GM11168 (cell line): ENCODE data around the gene TEC.

Experiments used
- in situ Hi-C: fragments of 300-500 bp; cut with MboI; formaldehyde crosslinking; loops from one replicate; pipeline ENCODE4 v1.12.0; 2022; ENCODE audit warnings: low sequenced_read_pairs; ENCODE audit not compliant: unreplicated experiment

Gene TEC

DNA sequence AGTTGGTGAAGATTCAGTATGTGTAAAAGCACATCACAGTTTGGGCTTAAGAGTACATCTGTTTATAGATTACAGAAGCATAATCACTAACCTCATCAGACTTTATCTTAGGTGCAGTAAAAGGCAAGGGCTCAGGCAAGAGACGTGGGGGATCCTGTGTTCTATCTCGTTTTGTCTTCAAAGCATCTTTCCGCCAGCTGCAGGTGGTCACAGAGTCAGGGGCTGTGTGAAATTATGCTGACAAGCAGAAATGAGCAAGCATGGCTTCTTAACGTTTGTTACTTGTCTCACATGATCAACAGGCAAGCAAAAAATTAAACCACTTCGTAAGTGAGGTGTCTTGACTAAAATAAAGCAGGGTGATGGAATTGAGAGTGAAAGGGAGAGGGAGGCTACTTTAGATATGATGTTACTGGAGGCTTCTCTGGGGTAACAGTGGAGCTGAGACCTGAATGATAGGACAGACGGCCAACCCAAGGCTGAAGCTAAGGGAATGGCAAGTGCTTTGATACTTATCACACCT, 1.4 kb upstream of the TEC start:
- in situ Hi-C loops, result loop anchor here (10.0 kb wide), 1 partner anchor 156 kb away; no protein-coding TSS in a partner anchor

DNA sequence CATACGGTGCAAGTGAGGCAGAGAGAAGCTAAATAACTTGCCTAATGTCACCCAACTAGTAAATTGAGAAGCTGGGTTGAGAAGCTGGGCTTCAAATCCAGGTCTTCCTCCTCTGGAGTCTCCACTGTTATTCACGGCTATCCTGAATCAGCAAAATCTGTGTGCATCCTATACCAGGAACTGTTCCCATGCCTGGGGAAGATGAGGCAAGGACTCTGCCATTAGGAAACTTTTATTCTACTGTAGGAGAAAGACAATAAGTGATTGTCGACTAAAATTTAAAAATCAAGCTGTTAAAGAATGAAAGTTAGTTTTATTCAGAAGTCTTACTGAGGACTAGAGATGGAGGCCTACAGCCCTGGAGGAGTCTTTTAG, 872 bp upstream of the TEC start:
- in situ Hi-C loops, result loop anchor here (10.0 kb wide), 1 partner anchor 156 kb away; no protein-coding TSS in a partner anchor

DNA sequence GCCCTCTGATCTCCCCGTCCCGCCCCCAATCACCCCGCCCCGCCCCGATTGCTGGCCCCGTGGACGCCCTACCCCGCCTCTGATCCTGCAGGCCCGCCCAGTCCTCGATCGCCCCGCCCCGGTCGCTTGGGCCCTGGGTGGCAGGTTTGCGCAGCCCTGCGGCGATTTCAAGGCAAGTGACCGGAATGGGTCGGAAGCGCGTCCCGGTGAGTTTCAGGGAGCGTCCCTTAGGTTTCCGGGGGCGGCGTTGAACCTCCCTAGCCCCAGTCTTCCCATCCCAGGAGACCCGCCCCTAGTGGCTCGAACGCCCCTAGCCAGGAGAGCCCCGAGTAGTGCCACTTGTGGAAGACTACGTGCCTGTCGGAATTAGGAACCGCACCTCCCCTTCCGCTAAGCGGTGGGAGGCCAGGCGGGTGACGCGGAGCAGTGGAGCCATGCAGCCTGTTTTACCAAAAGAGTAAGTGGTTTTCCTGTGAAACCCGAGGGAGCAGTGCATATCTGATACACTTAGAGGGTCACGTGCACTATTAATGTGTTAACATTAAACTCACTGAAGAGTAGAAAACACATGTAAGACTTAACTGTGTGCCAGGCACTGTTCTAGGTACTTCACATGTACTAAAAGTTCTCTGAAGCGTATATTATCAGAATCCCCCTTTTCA, 354 bp upstream of the TEC start:
- in situ Hi-C loops, result loop anchor here (10.0 kb wide), 1 partner anchor 155 kb away; no protein-coding TSS in a partner anchor

DNA sequence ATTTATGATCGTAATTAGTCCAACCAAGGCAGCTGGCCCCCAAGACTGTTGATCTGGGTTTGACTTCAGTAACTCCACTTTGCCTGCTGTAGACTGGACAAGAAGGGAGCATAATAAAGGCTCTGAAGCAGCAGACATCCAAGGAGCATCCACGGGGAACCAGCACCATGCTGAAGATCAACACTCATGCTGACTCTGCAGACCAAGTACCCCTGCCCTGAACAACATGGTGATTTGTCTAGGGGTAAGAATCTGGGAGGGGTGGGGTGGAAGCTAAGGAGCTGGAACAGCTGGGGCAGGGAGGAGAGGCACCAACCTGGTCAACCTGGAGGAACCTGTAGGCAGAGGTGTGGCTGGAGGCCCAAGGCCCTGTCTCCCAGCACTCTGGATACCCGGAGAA, 2.1 kb downstream of the TEC start:
- in situ Hi-C loops, result no loop called here

DNA sequence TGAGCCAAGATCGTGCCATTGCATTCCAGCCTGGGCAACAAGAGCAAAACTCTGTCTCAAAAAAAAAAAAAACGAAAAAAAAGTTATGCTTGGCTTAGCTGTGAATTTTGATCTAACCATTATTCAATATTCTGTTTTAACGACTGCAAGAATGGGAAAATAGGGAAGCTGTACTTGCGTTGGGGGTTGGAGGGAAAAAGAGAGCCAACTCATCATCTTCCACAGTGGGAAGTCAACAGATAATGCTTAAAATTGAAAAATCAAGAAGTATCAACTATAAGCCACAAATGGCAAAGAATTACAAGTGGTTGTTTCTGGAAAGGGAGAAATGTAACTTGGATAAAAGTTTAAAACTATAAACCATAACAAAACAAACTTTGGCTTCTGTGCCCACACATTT, 2.9 kb downstream of the TEC start:
- in situ Hi-C loops, result no loop called here

DNA sequence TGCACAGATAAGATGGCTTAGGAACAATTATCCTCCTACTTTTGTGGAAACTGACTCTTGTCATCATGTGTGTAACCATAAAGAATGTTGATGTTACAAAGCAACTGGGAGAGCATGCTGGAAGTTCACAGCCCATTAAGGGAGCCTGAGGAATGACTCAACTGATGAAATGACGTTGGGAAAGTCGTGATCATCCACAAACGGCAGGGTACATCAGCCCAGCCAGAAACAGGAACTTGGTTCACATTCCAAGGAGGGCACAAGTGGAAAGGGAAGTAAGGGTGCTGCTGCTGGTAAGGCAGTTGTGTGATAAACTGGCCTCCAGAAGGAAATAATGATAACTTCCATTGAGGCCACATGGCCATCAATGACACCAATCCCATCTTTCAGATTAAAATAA, 6.7 kb downstream of the TEC start:
- in situ Hi-C loops, result no loop called here

DNA sequence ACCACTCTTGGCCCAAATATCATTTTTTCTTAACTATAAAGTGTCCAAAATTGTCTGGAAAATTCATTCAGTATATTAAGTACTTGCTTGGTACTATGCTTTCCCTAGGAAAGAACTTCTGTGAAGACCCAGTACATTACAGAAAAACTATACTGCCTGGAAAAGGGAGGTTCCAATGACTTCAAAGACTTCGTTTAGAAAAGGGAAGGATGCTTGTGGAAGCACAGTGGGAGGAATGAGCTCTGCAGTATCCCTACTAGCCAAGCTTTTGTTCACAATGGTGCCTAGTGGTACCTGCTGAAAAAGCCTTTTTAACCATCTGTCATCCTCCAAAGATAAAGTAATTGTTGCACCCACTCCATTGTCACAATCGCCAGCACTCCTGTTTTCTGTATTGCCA, 7.2 kb downstream of the TEC start:
- in situ Hi-C loops, result no loop called here

DNA sequence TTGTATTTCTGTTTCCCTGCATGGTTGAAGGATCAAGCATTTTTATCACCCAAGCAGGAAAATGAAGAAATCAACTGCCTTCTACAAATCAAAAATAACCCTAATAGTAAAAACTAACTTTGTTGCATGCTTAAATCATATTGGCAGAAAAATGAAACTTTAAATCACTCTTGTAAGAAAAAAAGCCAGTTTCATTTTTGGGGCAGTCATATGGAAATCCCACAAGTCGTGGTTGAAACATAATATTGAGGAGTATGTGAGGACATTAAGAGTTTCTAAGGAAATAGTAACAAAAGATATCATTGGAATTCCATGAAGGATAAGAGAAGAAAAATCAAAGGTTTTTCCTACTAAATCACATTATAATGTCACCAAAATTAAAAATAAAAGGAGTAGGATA, 8.4 kb downstream of the TEC start:
- in situ Hi-C loops, result no loop called here

DNA sequence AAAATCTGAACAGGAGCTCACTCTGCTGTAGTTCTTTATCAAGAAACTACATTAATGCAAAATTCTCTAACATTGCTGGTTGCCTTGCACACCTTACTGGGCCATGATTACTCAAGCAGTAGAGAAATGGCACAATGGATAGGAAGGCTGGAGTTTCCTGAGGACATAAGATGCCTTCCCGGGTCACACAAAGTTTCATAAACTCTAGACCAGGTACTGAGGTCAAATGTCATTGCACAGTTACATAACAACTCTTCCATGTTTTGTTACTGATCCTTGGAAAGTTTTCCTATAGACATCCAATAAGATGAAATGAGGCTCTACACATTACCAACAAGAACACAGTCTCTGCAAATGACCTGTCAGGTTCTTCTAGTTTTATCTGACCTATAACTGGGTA, 9.9 kb downstream of the TEC start:
- in situ Hi-C loops, result no loop called here

DNA sequence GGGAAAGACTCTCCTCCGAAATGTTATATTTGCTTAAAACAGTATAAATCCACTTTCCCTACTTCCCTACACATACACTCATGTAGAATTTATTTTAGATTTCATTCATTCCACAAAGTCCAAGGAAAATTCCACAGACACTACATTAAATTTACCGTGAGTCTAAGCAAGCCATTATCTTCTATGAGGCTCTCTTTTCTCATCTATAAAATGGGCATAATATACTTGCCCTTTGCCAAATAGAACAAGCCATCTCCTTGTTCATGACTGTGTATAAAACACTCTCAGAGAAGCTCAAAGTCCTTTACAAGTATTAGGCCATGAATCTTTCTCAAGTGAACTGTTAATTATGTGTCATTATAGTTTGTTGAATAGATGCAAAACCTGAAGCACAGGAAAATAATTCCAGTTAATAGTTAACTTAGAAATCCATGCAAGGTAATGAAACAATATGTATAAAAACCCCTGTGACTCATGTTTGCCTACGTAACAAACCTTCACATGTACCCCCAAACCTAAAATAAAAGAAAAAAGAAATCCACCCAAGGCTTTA, 10.7 kb downstream of the TEC start:
- in situ Hi-C loops, result no loop called here

DNA sequence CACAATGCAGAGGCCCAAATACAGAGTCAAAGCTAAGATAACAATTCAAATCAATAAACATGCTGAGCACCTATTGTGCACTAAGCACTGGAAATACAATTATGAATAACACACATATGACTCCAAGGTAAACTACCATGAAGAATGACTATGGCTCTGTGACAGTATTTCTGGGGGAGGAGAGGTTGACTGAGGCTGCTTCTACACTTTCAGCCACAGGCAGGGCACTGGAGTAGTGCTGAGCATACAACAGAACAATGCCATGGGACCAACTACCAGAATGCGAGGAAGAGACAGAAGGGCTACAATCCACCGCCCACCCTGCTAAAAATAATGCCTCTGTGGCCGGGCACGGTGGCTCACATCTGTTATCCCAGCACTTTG, 13.7 kb downstream of the TEC start:
- in situ Hi-C loops, result no loop called here

DNA sequence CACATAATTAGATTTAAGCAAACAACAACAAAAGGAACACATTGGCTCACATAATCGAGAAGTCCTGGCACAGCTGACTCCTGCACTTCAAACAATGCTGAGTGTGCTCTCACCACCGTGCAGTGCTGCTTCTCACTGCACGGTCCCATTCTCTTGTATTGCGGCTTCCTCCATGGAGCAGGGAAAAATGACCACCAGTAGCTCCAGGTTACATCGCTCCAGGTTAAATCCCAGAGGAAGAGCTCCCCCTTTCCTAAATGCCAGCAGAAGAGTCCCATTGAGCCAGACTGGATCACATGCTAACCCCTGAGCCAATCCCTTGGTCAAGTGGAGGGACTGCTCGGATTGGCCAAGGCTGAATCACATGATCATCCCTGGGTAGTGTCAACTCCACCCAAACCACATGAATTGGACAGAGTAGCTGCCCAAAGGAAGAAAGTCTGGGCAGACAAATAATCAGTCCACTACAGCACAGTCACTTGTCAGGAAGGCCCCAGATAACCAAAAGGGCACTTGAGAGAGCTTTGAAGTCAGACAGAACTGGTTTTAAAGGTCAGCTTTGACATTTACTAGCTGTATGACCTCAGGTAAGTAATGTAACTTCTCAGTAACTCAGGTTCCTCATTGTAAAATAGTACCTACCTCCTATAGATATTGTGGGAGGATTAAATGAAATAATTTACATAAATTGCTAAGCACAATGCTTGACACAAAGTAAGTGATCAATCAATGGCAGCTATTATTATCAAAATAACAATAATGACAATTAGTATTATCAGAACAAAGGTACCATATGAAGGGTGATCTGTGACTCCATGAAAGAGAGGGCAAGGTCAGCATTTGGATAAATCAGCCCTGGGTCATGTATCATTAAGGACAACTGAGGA, 14.3 kb downstream of the TEC start:
- in situ Hi-C loops, result no loop called here

DNA sequence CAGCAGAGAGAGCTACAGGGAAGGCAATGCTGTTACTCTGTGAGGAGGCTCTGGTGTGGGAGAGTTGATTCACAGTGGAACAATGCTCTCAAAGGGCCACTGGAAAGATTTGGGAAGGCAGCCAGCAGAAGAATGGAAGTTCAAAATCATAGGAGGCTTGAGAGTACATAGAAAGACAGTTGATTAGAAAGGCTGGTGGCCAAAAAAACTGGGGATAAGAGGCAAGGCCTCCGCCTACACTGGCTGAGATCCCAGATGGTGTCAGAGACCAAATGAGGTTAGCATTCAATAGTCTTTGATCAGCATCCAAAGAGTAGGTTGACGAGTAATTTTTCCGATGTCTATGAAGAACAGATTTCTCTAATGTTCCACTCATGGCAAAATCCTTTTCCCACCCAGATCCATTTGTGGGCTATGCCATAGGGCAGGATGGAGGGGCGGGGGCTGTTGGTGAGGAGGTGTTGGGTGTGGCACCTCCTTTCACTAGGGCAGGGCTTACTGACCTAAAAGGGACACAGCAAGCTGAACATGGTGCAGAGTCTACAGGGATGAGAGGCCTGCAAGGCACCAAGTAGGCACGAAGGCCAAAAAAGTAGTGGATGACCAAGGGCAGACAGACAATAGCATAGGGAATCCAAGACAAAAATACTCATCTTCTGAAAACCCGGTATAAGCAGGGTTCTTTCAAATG, 15.1 kb downstream of the TEC start:
- in situ Hi-C loops, result no loop called here

DNA sequence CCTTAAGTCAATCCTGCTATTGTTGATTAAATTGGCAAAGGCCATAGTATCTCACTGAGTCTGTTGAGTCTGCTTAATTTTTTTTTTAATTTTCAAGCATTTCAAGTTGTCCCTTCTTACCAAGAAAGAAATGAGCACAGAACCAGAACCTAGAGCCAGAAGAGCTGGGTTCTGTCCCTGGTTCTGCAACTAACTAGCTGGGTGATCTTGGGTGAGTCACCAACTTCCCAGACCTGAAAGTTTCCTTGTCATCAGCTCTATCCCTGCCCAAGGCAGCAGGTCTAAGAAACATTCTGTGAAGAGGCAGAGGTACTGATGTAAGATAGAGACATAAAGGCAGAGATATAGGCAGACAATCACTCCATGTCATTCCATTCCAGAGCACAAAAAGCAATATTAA, 17.3 kb downstream of the TEC start:
- in situ Hi-C loops, result no loop called here

DNA sequence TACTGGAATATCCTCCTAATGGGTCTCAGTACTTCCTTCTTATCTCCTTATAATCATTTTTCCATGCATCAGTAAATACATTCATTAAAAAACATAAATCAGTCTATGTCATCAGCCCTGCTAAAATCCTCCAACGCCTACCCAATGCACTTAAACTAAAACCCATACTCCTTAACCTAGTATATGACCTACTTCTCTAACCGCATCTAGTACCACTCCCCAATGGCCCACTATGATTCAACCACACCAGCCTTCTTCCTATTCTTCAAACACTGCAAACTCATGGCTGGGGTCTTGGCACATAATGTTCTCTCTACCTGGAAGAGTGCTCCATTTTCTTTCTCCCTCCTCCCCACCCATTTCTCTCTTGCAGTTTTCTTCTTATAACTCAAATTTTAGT, 18.7 kb downstream of the TEC start:
- in situ Hi-C loops, result no loop called here

DNA sequence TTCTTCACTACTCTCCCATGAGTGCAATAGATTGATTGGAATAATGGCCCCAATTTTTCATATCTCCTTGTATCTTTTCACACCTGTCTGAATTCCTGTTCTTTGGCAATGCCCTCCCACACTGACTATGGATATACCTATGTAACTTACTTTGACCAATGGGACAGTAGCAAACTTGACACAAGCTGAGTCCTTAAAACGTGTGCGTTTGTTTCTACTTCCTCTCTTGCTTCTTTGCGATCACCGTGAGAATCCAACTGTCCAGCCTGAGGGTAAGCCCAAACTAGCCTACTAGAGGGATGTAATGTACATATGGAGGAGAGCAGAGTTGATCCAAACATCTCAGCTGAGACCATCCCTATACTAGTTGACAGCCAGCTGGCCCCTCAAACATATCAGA, 19.3 kb downstream of the TEC start:
- in situ Hi-C loops, result no loop called here

DNA sequence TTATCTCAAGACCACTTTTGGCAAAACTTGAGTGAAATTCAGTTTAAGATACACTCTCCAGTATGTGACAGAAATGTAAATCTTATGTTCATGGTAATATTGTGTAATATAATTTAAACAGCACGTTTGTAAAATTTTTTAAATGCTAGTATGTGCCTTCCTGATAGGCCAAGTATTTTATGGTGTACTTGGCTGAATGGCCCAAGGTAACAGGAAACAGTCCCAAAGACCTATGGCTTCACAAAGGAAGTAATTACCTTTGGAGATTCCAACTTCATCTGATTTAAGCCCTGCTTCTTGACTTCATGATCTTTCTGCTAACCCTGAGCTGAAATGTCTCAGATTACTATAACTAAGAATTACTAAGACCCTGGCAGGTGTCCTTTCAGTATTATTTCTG, 20.3 kb downstream of the TEC start:
- in situ Hi-C loops, result no loop called here

DNA sequence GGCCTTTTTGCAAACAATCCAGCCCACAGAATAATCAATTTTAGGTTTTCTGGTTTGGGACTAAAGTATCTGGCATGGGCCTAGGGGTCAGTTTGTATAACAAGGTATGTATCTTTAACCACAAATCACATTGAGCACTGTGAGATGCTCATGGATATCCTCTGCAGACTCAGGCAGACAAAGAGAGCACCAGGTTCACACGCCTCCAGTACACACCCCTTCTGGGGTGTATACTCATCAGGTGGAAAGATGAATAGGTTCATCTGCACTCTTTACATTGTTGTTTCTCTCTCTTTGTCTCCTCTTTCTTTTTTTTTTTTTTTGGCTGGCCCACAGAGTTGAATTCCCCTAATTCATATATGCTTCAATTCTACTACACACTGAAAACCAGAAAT, 21.1 kb downstream of the TEC start:
- in situ Hi-C loops, result no loop called here

DNA sequence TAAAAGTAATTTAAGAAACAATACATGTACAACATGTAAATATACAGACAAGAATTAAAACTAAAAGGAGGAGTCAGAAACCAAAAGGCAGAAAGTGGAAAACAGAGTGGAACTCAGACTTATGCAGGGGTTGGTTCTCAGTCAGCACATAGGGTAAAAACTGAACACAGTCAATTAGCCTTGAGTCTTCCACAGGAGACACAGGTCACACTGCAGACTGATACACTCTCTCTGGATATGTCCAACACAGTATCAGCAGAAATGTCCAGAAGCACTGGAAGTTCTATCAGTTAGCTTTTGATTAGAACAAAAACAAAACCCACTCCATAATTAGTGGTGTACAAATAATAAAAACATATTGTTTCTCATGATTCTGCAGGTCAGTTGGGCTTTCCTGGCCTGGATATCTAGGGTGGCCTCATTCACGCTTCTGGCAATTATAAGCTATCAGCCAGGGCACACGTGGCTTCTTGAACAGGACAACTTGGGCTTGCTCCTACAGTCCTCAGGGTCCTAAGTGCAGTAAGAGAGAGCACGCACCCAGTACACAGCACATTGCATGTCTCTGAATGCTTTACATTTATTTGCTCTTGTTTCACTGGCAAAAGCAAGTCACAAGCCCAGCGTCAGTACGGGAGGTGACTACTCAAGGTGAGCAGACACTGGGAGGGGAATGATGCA, 21.6 kb downstream of the TEC start:
- in situ Hi-C loops, result no loop called here
